Adrenal gland (tissue), 5 donors: Measurements from ENCODE around the gene LBHD2.

Experiments used
- POLR2A ChIP-seq, 2 donors: fragments of 450-650 bp; IDR thresholded peaks; one replicate each; pipeline ENCODE4 v1.6.1; 2017; ENCODE audit warnings: antibody characterized with exemption in 2 of 2, mild to moderate bottlenecking in 2 of 2, moderate library complexity in 1 of 2
- TF ChIP-seq, protein P1 (sequence below), 6 experiments: fragments of 450-650 bp in 4 of 6; fragments of 200-600 bp in 2 of 6; sonication (generic) in 1 of 6; IDR thresholded peaks; 1 replicate in 5 of 6; 2 replicates in 1 of 6; pipeline versions ENCODE4 v1.5.1 to v1.8.0; 2016 to 2021; ENCODE audit warnings: antibody characterized with exemption in 6 of 6, mild to moderate bottlenecking in 2 of 6, moderate library complexity in 1 of 6
- donor health status: DM: no; HTN: no; CAD: no.

DNA sequence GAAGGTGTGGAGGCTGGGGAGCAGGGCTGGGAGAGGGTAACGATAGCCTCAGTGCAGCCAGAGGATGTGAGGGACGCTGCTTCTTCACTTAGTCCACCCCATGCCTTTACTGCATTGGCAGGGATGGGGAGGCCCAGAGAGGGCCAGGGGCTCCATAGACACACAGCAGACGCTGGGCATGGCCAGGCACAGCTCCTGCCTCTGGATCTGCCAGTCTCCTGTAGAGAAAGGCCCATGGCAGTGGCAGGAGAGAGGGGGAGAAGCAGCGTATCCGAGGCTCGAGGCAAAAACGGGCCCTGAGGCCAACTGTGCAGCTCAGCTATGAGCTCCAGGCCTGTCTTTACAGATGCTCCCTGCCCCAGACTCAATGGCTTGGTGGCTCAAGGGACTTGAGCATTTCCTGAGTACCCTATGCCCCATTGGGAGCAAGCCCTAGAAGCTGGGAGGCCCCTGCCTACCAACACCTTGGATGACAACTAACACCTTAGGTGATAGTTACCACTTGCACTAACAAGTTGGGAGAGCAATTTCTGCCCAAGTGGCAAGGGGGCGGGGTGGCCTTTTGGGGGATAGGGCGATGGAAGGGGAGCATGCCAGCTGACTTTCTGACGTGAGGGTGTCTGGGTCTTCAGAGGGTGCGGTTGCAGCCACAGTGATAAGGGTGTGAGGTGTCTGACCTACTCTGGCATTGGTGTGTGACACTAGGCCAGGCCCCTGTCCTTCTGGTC is 5.0 kb upstream of the LBHD2 start:
- TF ChIP-seq, protein P1, sequence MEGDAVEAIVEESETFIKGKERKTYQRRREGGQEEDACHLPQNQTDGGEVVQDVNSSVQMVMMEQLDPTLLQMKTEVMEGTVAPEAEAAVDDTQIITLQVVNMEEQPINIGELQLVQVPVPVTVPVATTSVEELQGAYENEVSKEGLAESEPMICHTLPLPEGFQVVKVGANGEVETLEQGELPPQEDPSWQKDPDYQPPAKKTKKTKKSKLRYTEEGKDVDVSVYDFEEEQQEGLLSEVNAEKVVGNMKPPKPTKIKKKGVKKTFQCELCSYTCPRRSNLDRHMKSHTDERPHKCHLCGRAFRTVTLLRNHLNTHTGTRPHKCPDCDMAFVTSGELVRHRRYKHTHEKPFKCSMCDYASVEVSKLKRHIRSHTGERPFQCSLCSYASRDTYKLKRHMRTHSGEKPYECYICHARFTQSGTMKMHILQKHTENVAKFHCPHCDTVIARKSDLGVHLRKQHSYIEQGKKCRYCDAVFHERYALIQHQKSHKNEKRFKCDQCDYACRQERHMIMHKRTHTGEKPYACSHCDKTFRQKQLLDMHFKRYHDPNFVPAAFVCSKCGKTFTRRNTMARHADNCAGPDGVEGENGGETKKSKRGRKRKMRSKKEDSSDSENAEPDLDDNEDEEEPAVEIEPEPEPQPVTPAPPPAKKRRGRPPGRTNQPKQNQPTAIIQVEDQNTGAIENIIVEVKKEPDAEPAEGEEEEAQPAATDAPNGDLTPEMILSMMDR (IDR thresholded peaks at IDR 0.05) = no peak
- no peak for TF ChIP-seq POLR2A (IDR thresholded peaks at IDR 0.05)
